OCI-LY3 (cell line): ENCODE results near the gene NLGN1.

Experiments
- CTCF ChIP-seq: fragments of 200-600, 300-600 bp; sonication (generic); IDR thresholded peaks from 2 replicates; pipeline ENCODE4 v1.5.1; 2014; ENCODE audit warnings: antibody characterized with exemption, low read length, low read depth
- EZH2phosphoT487 ChIP-seq: fragments of 200-600 bp; shearing (Covaris generic); IDR thresholded peaks from 2 replicates; pipeline ENCODE4 v1.6.1; 2018; ENCODE audit warnings: antibody characterized with exemption, mixed run types, low read depth

GRCh38 chr3:174331095-174331800 is 933.7 kb downstream of the NLGN1 start:
- TF ChIP-seq CTCF (no peak), EZH2phosphoT487 (no peak)
